Smooth muscle cell (in vitro differentiated cells): Measurements from ENCODE around the gene TRABD2B. TPM values are rescaled to one million over a fixed set of nuclear protein-coding genes. Genes with fewer than 3 reads are reported as not detected.

Experiments
- DNase-seq: peaks from one replicate; lab custom pipeline; 2025; ENCODE audit not compliant: unreplicated experiment; lab: John Stamatoyannopoulos, UW
- H2AFZ ChIP-seq: fragments of 200-600 bp; sonication (generic); 2 replicates; pipeline ENCODE4 v1.6.0; 2016; ENCODE audit warnings: antibody characterized with exemption, low read depth, mild to moderate bottlenecking
- H3F3A ChIP-seq: fragments of 200-600 bp; sonication (generic); 2 replicates; pipeline ENCODE4 v1.6.0; 2017; ENCODE audit warnings: antibody characterized with exemption, low read depth
- H3K27ac ChIP-seq: fragments of 200-600 bp; sonication (generic); 2 replicates; pipeline ENCODE4 v1.5.1; 2016; ENCODE audit warnings: low read depth, mild to moderate bottlenecking
- H3K27me3 ChIP-seq: fragments of 200-600 bp; sonication (generic); 2 replicates; pipeline ENCODE4 v1.6.1; 2016; ENCODE audit warnings: low read depth, mild to moderate bottlenecking
- H3K36me3 ChIP-seq: fragments of 200-600 bp; sonication (generic); 2 replicates; pipeline ENCODE4 v1.5.1; 2016; ENCODE audit warnings: low read depth
- H3K4me1 ChIP-seq: fragments of 200-600 bp; sonication (generic); 2 replicates; pipeline ENCODE4 v1.5.1; 2016; ENCODE audit warnings: low read depth
- H3K4me2 ChIP-seq: fragments of 200-600 bp; sonication (generic); 2 replicates; pipeline ENCODE4 v1.6.0; 2016; ENCODE audit warnings: mild to moderate bottlenecking
- H3K4me3 ChIP-seq: fragments of 200-600 bp; sonication (generic); 2 replicates; pipeline ENCODE4 v1.5.1; 2016; ENCODE audit warnings: mild to moderate bottlenecking
- H3K79me2 ChIP-seq: fragments of 200-600 bp; sonication (generic); 2 replicates; pipeline ENCODE4 v1.6.0; 2016; ENCODE audit warnings: low read depth, mild to moderate bottlenecking
- H3K9ac ChIP-seq: fragments of 200-600 bp; sonication (generic); 2 replicates; pipeline ENCODE4 v1.6.0; 2016; ENCODE audit warnings: low read depth
- H3K9me3 ChIP-seq: fragments of 200-600 bp; sonication (generic); replicated peaks from 2 replicates; pipeline ENCODE4 v1.5.1; 2016; ENCODE audit warnings: low read depth
- H4K20me1 ChIP-seq: fragments of 200-600 bp; sonication (generic); 2 replicates; pipeline ENCODE4 v1.6.0; 2016; ENCODE audit warnings: low read depth
- CTCF ChIP-seq: fragments of 200-600 bp; sonication (generic); IDR thresholded peaks from 2 replicates; pipeline ENCODE4 v1.5.1; 2017; ENCODE audit warnings: borderline replicate concordance, mild to moderate bottlenecking, antibody characterized with exemption; ENCODE audit not compliant: insufficient read depth, poor library complexity, severe bottlenecking
- WGBS: methylation state at CpG from one replicate; pipeline ENCODE4 v1.1.7; 2016; ENCODE audit warnings: low lambda C conversion rate; 5-methylcytosine and 5-hydroxymethylcytosine counted together
- polyA plus RNA-seq: library from polyadenylated mRNA; unstranded; fragments of >200 nt; fragmentation: Nextera tagmentation; extraction: Ambion mirVana; gene quantifications from 2 replicates; pipeline ENCODE4 v1.2.1, GENCODE V29; 2016
- total RNA-seq: library from RNA; depleted of rRNA; stranded (reverse); fragments of >200 nt; gene quantifications from 2 replicates; pipeline ENCODE4 v1.2.3, GENCODE V29; 2014

Gene TRABD2B
- total and polyA plus RNA-seq, 2 experiments from 2014 or later: 0.94 to 4.9 TPM

GRCh38 chr1:47752559-47752958 is 244.6 kb downstream of the TRABD2B start:
- no peak for TF ChIP-seq CTCF
- H3K4me2 ChIP-seq: no peak overlapping the region
- no peak for DNase-seq
- H3K27me3 ChIP-seq: peaks cover 9% of the 10 kb centered on the region
- H3K27ac ChIP-seq: no peak overlapping the region
- no peak overlapping the region for H3K4me3 ChIP-seq
- H3K79me2 ChIP-seq: no peaks in the 10 kb centered on the region
- no peaks in the 10 kb centered on the region for H3K36me3 ChIP-seq
- no peaks in the 10 kb centered on the region for H3K4me1 ChIP-seq
- no peak overlapping the region for H2AFZ ChIP-seq
- no peak overlapping the region for H3K9ac ChIP-seq
- no peaks in the 10 kb centered on the region for H3K9me3 ChIP-seq
- 89% methylated on average over 12 of the region's 12 CpGs for WGBS
- no peaks in the 10 kb centered on the region for H4K20me1 ChIP-seq
- no peaks in the 10 kb centered on the region for H3F3A ChIP-seq

GRCh38 chr1:47751996-47752451 is 245.2 kb downstream of the TRABD2B start:
- Histone ChIP-seq H3K4me3 (no peak overlapping the region), H3K27me3 (peaks cover 11% of the 10 kb centered on the region), H3K36me3 (no peaks in the 10 kb centered on the region), H3K79me2 (no peaks in the 10 kb centered on the region), H3K9ac (no peak overlapping the region), H3K4me1 (no peaks in the 10 kb centered on the region), H3K9me3 (no peaks in the 10 kb centered on the region), H3K4me2 (no peak overlapping the region), H3K27ac (no peak overlapping the region), H4K20me1 (no peaks in the 10 kb centered on the region), H2AFZ (no peak overlapping the region), H3F3A (no peaks in the 10 kb centered on the region)
- no peak for TF ChIP-seq CTCF
- DNase-seq: no peak
- WGBS: 52% methylated on average over 15 of the region's 15 CpGs

- Histone ChIP-seq H3K27ac (no peak overlapping the region), H3K27me3 (peaks cover 15% of the 10 kb centered on the region), H2AFZ (no peak overlapping the region), H3K9ac (no peak overlapping the region), H3K36me3 (no peaks in the 10 kb centered on the region), H3K4me1 (no peaks in the 10 kb centered on the region), H3K4me2 (no peak overlapping the region), H3K4me3 (no peak overlapping the region), H3K9me3 (no peaks in the 10 kb centered on the region), H3F3A (no peaks in the 10 kb centered on the region), H3K79me2 (no peaks in the 10 kb centered on the region), H4K20me1 (no peaks in the 10 kb centered on the region)
- DNase-seq: no peak
- 86% methylated on average over 4 of the region's 4 CpGs for WGBS
- TF ChIP-seq CTCF: no peak
These were observed 246.0 kb downstream of the TRABD2B start for GRCh38 chr1:47751193-47751592.
